Fibroblast of the aortic adventitia (primary cell): Measurements from ENCODE around the gene HLA-DRB1. TPM values are rescaled to one million over a fixed set of nuclear protein-coding genes. Genes with fewer than 3 reads are reported as not detected.

ENCODE experiments used
- DNase-seq: peaks from one replicate; pipeline ENCODE4 v3.0.0-alpha.2; 2010; ENCODE audit warnings: low read depth
- H3K4me3 ChIP-seq: 2 replicates; pipeline ENCODE4 v1.5.1; 2011; ENCODE audit warnings: low read depth, mild to moderate bottlenecking, control low read depth, low read length, moderate library complexity
- total RNA-seq: library from RNA; depleted of rRNA; stranded (reverse); fragments of >200 nt; gene quantifications from 2 replicates; pipeline ENCODE4 v1.2.3, GENCODE V29; 2012; ENCODE audit warnings: low replicate concordance
- TF ChIP-seq, protein P1 (sequence below): IDR thresholded peaks from 2 replicates; pipeline ENCODE4 v1.5.1; 2011; ENCODE audit warnings: mild to moderate bottlenecking, low read length, control low read depth, inconsistent platforms; ENCODE audit not compliant: insufficient read depth

HLA-DRB1 gene
- total RNA-seq, 1 donor = 0.09 TPM

DNA sequence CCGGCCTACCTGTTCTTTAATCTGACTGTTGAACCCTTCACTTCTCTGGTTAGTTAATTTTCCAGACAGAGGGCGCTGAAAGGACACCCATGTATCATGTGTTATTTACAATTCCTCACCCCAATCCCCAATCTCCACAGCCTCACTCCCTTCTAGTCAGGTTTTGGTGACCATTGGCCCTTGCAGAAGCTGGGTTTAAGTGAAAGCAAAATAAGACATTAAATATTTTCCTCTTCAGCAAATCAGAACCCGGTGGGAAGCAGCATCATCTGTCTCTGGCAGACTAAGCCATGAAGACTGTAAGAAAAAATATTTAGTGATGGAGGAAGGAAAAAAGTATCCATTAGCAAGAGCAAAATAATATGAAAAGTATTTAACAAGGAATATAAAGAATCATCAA is 38.2 kb upstream of the HLA-DRB1 start:
- peak; percentile 49 for DNase-seq
- no peak overlapping the region for H3K4me3 ChIP-seq
- TF ChIP-seq, protein P1, sequence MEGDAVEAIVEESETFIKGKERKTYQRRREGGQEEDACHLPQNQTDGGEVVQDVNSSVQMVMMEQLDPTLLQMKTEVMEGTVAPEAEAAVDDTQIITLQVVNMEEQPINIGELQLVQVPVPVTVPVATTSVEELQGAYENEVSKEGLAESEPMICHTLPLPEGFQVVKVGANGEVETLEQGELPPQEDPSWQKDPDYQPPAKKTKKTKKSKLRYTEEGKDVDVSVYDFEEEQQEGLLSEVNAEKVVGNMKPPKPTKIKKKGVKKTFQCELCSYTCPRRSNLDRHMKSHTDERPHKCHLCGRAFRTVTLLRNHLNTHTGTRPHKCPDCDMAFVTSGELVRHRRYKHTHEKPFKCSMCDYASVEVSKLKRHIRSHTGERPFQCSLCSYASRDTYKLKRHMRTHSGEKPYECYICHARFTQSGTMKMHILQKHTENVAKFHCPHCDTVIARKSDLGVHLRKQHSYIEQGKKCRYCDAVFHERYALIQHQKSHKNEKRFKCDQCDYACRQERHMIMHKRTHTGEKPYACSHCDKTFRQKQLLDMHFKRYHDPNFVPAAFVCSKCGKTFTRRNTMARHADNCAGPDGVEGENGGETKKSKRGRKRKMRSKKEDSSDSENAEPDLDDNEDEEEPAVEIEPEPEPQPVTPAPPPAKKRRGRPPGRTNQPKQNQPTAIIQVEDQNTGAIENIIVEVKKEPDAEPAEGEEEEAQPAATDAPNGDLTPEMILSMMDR = no peak

DNA sequence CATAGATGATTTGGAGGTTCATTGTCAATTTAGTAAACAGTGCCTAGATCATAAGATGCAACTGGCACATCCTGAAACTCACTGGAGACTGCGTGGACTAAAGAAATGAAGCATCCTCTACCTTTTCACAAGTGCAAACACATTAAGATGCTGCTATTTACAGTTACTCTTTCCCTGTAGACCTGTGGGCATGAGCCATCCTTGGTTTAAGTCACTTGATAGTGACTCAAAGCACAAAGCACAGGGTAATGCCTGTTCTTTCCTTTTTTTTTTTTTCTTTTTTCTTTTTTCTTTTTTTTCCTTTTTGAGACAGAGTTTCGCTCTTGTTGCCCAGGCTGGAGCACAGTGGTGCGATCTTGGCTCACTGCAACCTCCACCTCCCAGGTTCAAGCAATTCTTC is 37.6 kb upstream of the HLA-DRB1 start:
- DNase-seq = no peak
- H3K4me3 ChIP-seq = no peak overlapping the region
- TF ChIP-seq, protein P1 = no peak

DNA sequence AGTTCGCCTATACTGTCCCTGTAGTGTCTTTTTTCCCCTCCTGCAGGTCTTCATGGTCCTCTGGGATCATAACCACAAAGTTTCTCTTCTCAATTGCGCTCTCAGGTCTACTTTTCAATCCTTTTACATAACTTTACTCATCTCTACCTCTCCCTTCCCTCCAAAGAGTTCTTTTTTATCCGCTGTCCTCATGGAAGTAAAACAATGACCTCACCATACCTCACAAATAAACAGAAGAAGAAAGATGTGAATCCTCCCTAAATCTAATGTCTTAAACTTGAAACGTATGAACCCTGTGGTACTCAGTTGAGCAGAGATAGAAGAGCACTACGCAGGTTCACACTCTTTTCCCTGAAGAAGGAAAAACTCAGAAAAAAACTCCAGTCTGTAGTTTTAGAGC is 35.5 kb upstream of the HLA-DRB1 start:
- no peak overlapping the region for H3K4me3 ChIP-seq
- TF ChIP-seq, protein P1 = no peak
- DNase-seq = no peak

DNA sequence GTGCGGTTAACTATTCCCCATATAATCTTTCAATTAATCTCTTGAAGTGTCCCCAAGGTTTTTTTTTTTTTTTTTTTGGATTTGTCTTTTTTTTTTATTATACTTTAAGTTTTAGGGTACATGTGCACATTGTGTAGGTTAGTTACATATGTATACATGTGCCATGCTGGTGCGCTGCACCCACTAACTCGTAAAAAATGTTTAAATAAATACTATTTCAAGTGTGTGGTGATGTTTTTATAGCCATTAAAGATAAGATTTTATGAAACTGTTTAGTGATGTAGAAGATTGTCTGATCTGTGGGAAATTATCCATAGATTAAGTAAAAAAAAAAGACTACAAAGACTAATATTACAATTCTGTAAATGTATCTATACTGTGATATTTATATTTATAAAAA is 34.9 kb upstream of the HLA-DRB1 start:
- DNase-seq = no peak
- TF ChIP-seq, protein P1 = no peak
- no peak overlapping the region for H3K4me3 ChIP-seq

DNA sequence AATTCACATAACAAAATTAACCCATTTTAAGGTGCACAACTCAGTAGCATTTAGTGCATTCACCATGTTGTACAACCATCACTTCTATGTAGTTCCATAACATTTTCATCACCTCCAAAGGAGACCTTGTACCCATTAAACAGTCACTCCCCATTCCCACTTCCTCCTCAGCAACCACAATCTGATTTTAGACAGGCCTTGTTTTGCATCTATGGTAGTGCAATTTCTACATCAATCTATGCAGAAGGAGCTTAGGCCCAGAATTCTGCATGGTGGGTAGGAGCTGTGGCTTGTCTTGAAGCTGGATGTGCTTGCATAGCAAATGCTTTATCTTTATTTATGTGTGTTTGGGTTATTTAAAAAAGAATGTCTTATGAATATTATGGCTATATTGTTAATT is 34.0 kb upstream of the HLA-DRB1 start:
- TF ChIP-seq, protein P1 = no peak
- no peak for DNase-seq
- no peak overlapping the region for H3K4me3 ChIP-seq

DNA sequence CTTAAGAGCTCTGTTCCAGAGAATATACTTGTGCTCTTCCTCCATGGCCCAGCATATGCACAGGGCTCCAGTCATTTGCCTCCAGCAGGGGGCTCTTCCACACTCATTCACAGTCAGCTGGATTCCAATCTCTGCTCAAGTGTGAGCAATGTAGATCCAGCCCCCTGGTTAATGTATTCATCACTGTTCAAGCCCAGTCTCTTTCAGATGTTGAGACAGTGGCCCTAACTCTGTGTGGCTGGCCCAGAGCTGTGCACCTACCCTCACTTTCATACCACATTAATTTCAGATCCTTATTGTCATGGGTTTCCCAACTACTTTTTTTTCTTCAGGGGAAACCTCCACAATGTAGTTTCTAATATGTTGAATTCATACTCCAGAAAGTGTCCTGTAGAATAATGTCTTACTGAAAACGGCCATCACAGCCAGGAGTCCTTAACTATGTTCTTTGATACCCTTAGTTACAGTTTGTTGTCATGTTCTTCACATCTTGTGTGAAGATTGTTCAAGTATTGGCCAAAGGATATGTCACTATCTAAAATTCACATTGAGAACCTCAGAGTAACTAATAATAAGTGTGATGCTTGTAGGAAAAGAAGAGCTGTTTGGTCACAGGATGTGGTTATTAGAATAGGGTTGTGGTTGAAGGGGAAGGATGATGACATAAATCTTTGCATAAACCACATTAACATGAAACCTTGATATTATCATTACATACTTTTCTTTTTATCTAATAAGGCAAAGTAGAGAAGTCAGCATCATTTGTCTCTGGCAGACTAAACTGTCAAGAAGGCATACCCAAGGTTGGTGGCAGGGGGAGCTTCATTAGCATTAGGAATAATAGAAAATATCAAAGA is 33.1 kb upstream of the HLA-DRB1 start:
- DNase-seq = peak; percentile 26
- TF ChIP-seq, protein P1 = peak; percentile 50
- H3K4me3 ChIP-seq = no peak overlapping the region
